Activated CD8-positive, alpha-beta memory T cell treated with anti-CD3 and anti-CD28 coated beads, Interleukin-2, amount 50 U/mL, for 1 hour (primary cell): ENCODE data around the gene ANO1.
"Not testable (repeated sequence)": the region's sequence is repeated elsewhere in the genome, so short reads cannot be mapped to it uniquely, and the experiment has no call there.

Source experiments
- DNase-seq: peaks from one replicate; pipeline ENCODE4 v3.0.0-alpha.2; 2020; ENCODE audit errors: extremely low read depth

ANO1 gene

GRCh38 chr11:70078095-70078780, at the start of gene ANO1:
Gene ANO1 (plus strand): TSS chr11:70078317. CDS start chr11:70078607, 290 bp downstream.
- DNase-seq: no peak

- no peak for DNase-seq
Observed at GRCh38 chr11:70029115-70029860, 48.8 kb upstream of the ANO1 start.

- DNase-seq: no peak
Observed at GRCh38 chr11:70029861-70030380, 48.2 kb upstream of the ANO1 start.

- DNase-seq: no peak
Observed at GRCh38 chr11:70030412-70030811, 47.7 kb upstream of the ANO1 start.

- DNase-seq: no peak
Observed at GRCh38 chr11:70031631-70032469, 46.3 kb upstream of the ANO1 start.

GRCh38 chr11:70032470-70032795, 45.7 kb upstream of the ANO1 start:
- no peak for DNase-seq

GRCh38 chr11:70032943-70033710, 45.0 kb upstream of the ANO1 start:
- no peak for DNase-seq

- no peak for DNase-seq
Observed at GRCh38 chr11:70033711-70034070, 44.4 kb upstream of the ANO1 start.

GRCh38 chr11:70034740-70035365, 43.3 kb upstream of the ANO1 start:
- no peak for DNase-seq

GRCh38 chr11:70035665-70036064, 42.5 kb upstream of the ANO1 start:
- DNase-seq: not testable (repeated sequence)

- no peak for DNase-seq
Observed at GRCh38 chr11:70036971-70037882, 40.9 kb upstream of the ANO1 start.

GRCh38 chr11:70038034-70038834, 39.9 kb upstream of the ANO1 start:
- DNase-seq: no peak

- DNase-seq: no peak
Observed at GRCh38 chr11:70040452-70040851, 37.7 kb upstream of the ANO1 start.

GRCh38 chr11:70040869-70041501, 37.1 kb upstream of the ANO1 start:
- DNase-seq: no peak

- no peak for DNase-seq
Observed at GRCh38 chr11:70043482-70043881, 34.6 kb upstream of the ANO1 start.

- no peak for DNase-seq
Observed at GRCh38 chr11:70046089-70046488, 32.0 kb upstream of the ANO1 start.

- no peak for DNase-seq
Observed at GRCh38 chr11:70048279-70049024, 29.7 kb upstream of the ANO1 start.

GRCh38 chr11:70049045-70049444, 29.1 kb upstream of the ANO1 start:
- DNase-seq: no peak
